Activated CD4-positive, alpha-beta T cell treated with anti-CD3 and anti-CD28 coated beads, Interleukin-2, amount 50 U/mL, for 48 hours (primary cell): ENCODE results near the gene SCAMP5.

Experiments used
- DNase-seq, 2 experiments: peaks; one replicate each; pipeline ENCODE4 v3.0.0-alpha.2; 2020

Gene SCAMP5

GRCh38 chr15:74978077-74978476 is 17.3 kb upstream of the SCAMP5 start:
- DNase-seq, result no peak

- DNase-seq, result peak; percentile 64 to 71
Observed at GRCh38 chr15:74978503-74978902, 16.9 kb upstream of the SCAMP5 start.

DNA sequence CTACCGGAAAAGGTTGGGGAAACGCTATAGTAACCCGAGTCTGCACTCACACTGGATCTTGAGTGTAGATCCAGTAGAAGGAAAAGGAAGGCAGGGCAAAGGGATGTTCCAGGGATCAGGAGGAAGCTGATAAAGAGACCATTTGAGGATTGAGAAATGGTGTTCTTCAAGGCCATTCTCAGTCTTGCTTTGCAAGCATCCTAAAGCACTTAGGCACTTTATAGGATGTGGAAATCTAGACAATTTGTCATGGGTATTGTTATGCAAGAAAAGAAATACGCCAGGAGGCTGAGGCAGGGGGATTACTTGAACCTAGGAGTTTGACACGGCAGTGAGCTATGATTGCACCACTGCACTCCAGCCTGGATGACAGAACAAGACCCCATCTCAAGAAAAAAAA is 13.2 kb upstream of the SCAMP5 start:
- no peak for DNase-seq

GRCh38 chr15:74983725-74984231 is 11.6 kb upstream of the SCAMP5 start:
- DNase-seq, result peak; percentile 58 to 68

- DNase-seq, result peak; percentile 33 to 49
Observed at GRCh38 chr15:74988007-74988800, 7.2 kb upstream of the SCAMP5 start.

GRCh38 chr15:74989527-74989926 is 5.8 kb upstream of the SCAMP5 start:
- DNase-seq, result no peak

GRCh38 chr15:74992619-74993018 is 2.7 kb upstream of the SCAMP5 start:
- no peak for DNase-seq

GRCh38 chr15:74994236-74994635 is 1.1 kb upstream of the SCAMP5 start:
- DNase-seq, result no peak

DNA sequence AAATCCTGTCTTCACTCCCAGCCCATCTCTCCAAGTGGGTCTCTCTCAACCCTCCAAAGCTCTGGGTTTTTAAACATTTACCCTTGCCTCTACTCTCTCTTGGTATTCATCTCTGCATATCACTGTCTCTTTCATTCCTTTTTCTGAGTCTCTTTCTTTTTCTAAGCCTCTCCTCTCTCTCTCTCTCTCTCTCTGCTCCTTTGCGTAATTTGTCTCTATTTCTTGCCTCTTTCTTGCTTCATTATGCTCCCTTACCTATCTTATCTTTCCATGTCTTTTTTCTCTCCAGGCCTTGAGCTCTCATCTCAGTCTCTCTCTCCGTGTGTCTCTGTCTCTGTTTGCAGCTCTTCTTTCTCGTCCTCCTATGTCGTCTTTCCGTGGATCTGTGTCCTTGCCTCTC is 678 bp upstream of the SCAMP5 start:
- no peak for DNase-seq

- DNase-seq, result peak in 1 of 2 experiments; percentile 13
Observed at GRCh38 chr15:74995779-74996765, 709 bp downstream of the SCAMP5 start.

DNA sequence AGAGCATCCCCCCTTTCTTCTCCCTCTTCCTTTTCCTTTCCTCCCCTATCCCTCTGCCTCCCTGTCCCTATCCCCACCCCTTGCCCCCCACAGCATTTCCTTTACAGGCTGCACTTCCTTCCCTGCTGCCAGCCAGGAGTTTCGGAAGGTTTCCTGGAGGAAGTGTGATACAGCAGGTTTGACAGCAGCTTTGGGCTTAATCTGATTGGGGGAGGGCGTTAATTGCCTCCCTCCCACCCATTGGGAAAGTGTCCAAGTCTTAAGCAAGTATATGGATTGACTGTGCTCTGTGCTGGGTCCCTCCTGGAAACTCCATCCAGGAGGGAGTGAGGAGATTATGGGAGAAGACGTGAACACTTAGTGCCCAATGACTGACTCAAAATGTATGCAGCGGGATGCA is 1.8 kb downstream of the SCAMP5 start:
- no peak for DNase-seq

- no peak for DNase-seq
Observed at GRCh38 chr15:74997543-74997942, 2.2 kb downstream of the SCAMP5 start.

DNA sequence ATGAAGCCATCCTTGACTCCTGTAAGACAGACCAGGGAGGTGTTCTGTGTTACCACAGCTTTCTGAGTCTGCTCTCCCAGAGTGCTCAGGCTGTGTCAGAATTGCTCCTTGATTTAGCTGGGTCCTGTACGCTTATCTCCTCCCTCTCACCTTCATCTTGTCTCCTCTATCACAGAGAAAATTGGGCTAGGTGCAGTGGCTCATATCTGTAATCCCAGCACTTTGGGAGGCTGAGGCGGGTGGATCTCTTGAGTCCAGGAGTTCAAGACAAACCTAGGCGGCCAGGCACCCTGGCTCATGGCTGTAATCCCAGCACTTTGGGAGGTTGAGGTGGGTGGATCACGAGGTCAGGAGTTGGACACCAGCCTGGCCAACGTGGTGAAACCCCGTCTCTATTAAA is 5.9 kb downstream of the SCAMP5 start:
- no peak for DNase-seq

DNA sequence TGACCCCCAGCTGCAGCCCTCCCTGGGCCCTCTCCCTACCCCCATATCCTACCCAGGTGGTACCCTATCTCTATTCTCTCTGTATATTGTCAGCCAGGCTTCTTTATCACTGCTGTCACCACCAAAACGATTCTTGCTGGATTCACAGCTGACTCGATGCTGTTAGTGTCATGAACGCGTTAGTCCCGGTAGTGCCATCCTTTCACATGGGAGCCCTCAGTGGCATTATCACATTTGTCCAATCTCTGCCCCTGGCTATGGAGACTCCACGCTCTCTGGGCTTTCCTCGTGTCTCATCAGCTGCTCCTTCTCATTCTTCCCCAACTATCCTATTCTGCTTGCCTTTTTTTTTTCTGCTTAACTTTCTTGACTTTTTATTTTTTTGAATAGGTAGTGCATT is 7.0 kb downstream of the SCAMP5 start:
- no peak for DNase-seq

- no peak for DNase-seq
Observed at GRCh38 chr15:75007216-75007615, 11.9 kb downstream of the SCAMP5 start.

DNA sequence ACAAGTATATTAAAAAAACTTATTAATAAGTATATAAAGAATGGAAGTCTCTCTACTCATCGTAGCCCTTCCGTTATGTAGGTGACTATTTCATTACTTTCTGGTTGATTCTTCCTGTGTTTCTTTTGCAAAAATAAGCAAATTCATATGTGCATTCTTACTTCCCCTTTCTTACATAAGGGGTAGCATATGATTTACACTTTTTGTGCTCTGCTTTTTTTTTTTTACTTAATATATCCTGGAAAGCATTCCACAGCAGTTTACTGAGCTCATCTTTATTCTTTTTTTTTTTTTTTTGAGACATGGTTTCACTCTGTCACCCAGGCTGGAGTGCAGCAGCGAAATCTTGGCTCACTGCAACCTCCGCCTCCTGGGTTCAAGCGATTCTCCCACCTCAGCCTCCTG is 12.9 kb downstream of the SCAMP5 start:
- no peak for DNase-seq

GRCh38 chr15:75008629-75009326 is 13.4 kb downstream of the SCAMP5 start:
- no peak for DNase-seq

- DNase-seq, result no peak
Observed at GRCh38 chr15:75016431-75016830, 21.1 kb downstream of the SCAMP5 start.

GRCh38 chr15:75019916-75020315 is 24.6 kb downstream of the SCAMP5 start:
- DNase-seq, result no peak

DNA sequence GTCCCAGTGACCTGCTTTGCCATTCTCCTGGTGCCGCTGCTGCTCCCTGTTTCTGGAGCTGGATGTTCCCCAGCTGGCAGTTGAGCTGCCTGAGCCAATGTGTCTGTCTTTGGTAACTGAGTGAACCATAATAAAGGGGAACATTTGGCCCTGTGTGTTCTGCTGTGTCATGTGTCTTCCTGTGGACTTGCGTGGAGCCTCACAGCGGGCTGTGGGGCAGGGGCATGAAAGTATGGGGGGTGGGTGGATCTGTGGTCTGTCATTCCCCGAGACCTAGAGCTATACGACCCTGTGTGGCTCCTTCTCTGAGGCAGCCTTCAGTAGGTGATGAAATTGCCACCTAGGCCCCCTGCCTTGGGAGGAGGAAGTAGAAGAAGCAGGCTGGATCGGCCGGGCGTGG is 26.0 kb downstream of the SCAMP5 start:
- no peak for DNase-seq

DNA sequence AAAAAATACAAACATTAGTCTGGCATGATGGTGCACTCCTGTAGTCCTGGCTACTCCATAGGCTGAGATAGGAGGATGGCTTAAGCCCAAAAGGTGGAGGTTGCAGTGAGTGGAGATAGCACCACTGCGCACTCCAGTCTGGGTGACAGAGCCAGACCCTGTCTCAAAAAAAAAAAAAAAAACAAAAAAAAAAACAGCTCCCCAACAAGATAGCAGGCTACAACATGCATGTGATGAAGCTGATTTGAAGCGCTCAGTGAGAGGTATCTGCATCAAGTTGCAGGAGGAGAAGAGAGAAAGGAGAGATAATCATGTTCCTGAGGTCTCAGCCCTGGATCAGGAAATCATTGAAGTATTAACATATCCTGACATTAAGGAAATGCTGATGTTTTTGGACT is 27.4 kb downstream of the SCAMP5 start:
- no peak for DNase-seq

DNA sequence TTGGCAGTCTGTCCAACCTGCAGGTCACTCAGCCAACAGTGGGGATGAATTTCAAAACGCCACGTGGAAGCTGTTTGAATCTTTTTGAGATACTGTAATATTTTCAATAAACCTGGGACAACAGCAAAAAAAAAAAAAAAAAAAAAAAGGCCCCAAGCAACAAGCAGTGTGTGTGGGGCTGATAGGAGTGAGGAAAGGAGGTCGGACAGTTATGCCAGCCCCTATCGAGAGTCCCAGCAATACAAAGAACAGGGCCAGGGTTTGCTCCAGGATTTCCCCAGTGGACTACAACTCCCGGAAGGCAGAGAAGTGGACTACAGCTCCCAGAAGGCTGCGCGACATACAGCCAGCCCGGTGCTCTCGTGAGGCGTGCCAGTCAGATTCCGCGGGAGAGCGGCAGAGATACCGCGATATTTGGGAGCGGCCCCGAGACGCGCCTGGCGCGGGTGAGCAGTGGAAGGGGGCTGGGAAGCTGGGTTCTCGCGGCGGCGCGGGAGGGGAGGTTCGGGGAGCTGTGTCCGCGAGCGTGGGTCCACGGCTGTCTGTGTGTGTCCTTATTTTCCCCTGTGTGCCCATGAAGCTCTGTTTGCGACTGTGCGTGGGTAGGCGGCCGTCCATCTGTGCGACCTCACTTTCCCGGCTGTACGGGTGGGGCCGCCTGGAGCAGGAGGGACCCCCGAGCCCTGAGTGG is 28.0 kb downstream of the SCAMP5 start, which contains the start of gene PPCDC:
Gene PPCDC, plus strand, starts transcription at position 410 of the 691 bp plus-strand sequence. CDS start 4,729 bp downstream, outside the sequence.
- peak; percentile 93 to 96 for DNase-seq
